ENCODE data around the gene SCGB1C1. TPM values are rescaled to one million over a fixed set of nuclear protein-coding genes. Genes with fewer than 3 reads are reported as not detected.

SCGB1C1 gene
- total and polyA plus RNA-seq, 7 donors, result not detected

GRCh38 chr11:223026-223789 lies 30.3 kb downstream of the SCGB1C1 start:
- H3K4me3 ChIP-seq, result no peak overlapping the region
- H3K27ac ChIP-seq, result peak overlapping the region in 2 of 4 donors; percentile 66 to 84
- DNase-seq, result peak; percentile 54
- no peaks in the 10 kb centered on the region for H3K4me1 ChIP-seq
- intact Hi-C loops (cut with DNase I), result no loop called here
- peaks cover 0 to 32% (median 2%) of the 10 kb centered on the region in 4 donors for H3K36me3 ChIP-seq
- TF ChIP-seq EP300 (IDR thresholded peaks at IDR 0.05) (no peak), POLR2A (IDR thresholded peaks at IDR 0.05) (no peak), POLR2AphosphoS5 (IDR thresholded peaks at IDR 0.05) (no peak), CTCF (IDR thresholded peaks at IDR 0.05) (no peak)
- H3K27me3 ChIP-seq, result no peaks in the 10 kb centered on the region
- WGBS, 2 donors, result 88 to 90% methylated on average over 16 of the region's 16 CpGs
- H3K9me3 ChIP-seq, result no peaks in the 10 kb centered on the region

- 93 to 95% methylated on average over 9 of the region's 9 CpGs for WGBS, 2 donors
- Histone ChIP-seq H3K27me3 (no peaks in the 10 kb centered on the region), H3K4me3 (no peak overlapping the region), H3K4me1 (no peaks in the 10 kb centered on the region), H3K36me3 (peaks cover 0 to 25% (median 2%) of the 10 kb centered on the region in 4 donors), H3K27ac (peak overlapping the region in 1 of 4 donors; percentile 84), H3K9me3 (no peaks in the 10 kb centered on the region)
- TF ChIP-seq EP300 (IDR thresholded peaks at IDR 0.05) (no peak), CTCF (IDR thresholded peaks at IDR 0.05) (no peak), POLR2A (IDR thresholded peaks at IDR 0.05) (no peak), POLR2AphosphoS5 (IDR thresholded peaks at IDR 0.05) (no peak)
- peak; percentile 24 for DNase-seq
- intact Hi-C loops (cut with DNase I), result no loop called here
Measured at GRCh38 chr11:223884-224283, 31.0 kb downstream of the SCGB1C1 start.

- 92 to 94% methylated on average over 7 of the region's 7 CpGs for WGBS, 2 donors
- Histone ChIP-seq H3K4me3 (no peak overlapping the region), H3K27ac (peak overlapping the region in 1 of 4 donors; percentile 84), H3K9me3 (no peaks in the 10 kb centered on the region), H3K36me3 (peaks cover 0 to 27% (median 2%) of the 10 kb centered on the region in 4 donors), H3K27me3 (no peaks in the 10 kb centered on the region), H3K4me1 (no peaks in the 10 kb centered on the region)
- TF ChIP-seq POLR2A (IDR thresholded peaks at IDR 0.05) (no peak), POLR2AphosphoS5 (IDR thresholded peaks at IDR 0.05) (no peak), EP300 (IDR thresholded peaks at IDR 0.05) (no peak)
- intact Hi-C loops (cut with DNase I), result no loop called here
- peak; percentile 38 for DNase-seq
Measured at GRCh38 chr11:224424-224823, 31.5 kb downstream of the SCGB1C1 start.

DNA sequence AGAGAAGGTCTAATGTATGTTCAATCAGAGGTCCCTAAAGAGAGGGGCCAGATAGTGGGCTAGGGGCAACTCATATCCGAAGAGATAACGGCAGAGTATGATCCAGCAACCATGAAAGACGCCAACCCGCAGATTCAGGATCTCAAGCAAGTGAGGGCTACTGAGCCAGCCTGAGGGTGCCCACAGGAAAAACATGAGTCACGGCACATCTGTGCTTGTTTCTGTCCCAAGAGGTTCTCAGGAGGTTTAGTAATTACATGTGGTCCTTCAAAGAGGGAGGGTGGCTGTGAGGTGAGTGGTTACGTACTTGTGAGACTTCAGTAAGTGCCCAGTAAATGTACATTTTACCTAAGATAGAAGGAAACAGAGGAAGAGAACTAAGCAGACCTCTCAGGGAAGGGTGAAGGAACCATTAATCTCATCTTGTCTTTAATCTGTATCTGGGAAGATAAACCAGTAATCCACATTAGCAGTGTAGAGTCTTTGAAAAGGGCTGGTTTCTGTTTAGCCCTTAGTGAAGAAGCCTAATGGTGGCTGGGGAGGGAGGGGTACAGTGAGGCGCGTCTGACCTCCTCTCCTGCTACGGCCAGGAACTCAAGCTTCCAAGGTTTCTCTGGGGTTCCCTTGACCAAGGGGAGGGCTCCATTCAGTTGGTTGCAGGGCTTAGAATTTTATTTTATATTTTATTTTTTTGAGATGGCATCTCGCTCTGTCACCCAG lies 33.0 kb downstream of the SCGB1C1 start:
- intact Hi-C loops (cut with DNase I), result no loop called here
- no peak for TF ChIP-seq POLR2AphosphoS5 (IDR thresholded peaks at IDR 0.05)
- no peak for TF ChIP-seq POLR2A (IDR thresholded peaks at IDR 0.05)
- no peak for TF ChIP-seq CTCF (IDR thresholded peaks at IDR 0.05)
- no peak for TF ChIP-seq EP300 (IDR thresholded peaks at IDR 0.05)
- Histone ChIP-seq H3K27ac (no peak overlapping the region), H3K9me3 (no peaks in the 10 kb centered on the region), H3K27me3 (no peaks in the 10 kb centered on the region), H3K4me3 (no peak overlapping the region), H3K4me1 (no peaks in the 10 kb centered on the region), H3K36me3 (peaks cover 0 to 31% (median 2%) of the 10 kb centered on the region in 4 donors)
- 88 to 96% methylated on average over 10 of the region's 10 CpGs for WGBS, 2 donors
- peak; percentile 5 for DNase-seq

- H3K9me3 ChIP-seq, result no peaks in the 10 kb centered on the region
- H3K27ac ChIP-seq, result no peak overlapping the region
- H3K4me3 ChIP-seq, result no peak overlapping the region
- DNase-seq, result peak; percentile 17
- intact Hi-C loops (cut with DNase I), result no loop called here
- H3K27me3 ChIP-seq, result no peaks in the 10 kb centered on the region
- TF ChIP-seq EP300 (IDR thresholded peaks at IDR 0.05), result no peak
- no peak for TF ChIP-seq POLR2AphosphoS5 (IDR thresholded peaks at IDR 0.05)
- TF ChIP-seq CTCF (IDR thresholded peaks at IDR 0.05), result no peak
- TF ChIP-seq POLR2A (IDR thresholded peaks at IDR 0.05), result no peak
- WGBS, 2 donors, result 91% methylated on average over 6 of the region's 6 CpGs
- peaks cover 0 to 30% (median 0%) of the 10 kb centered on the region in 4 donors for H3K36me3 ChIP-seq
- no peaks in the 10 kb centered on the region for H3K4me1 ChIP-seq
Measured at GRCh38 chr11:227824-228379, 35.0 kb downstream of the SCGB1C1 start.

Measured in sigmoid colon (tissue), 7 donors.